H7 (cell line): ENCODE measurements around the gene ODF4. TPM values are rescaled to one million over a fixed set of nuclear protein-coding genes. Genes with fewer than 3 reads are reported as not detected.

ENCODE experiments used
- DNase-seq: peaks from one replicate; pipeline ENCODE4 v3.0.0; 2012
- H3K27me3 ChIP-seq: 2 replicates; pipeline ENCODE4 v1.6.0; 2011; ENCODE audit warnings: mild to moderate bottlenecking, low read length; ENCODE audit not compliant: control insufficient read depth, insufficient read depth
- H3K36me3 ChIP-seq: replicated peaks from 2 replicates; pipeline ENCODE4 v1.5.1; 2011; ENCODE audit warnings: low read length; ENCODE audit not compliant: control insufficient read depth, insufficient read depth
- H3K4me3 ChIP-seq: 2 replicates; pipeline ENCODE4 v1.5.1; 2011; ENCODE audit warnings: low read depth, mild to moderate bottlenecking, control low read depth, low read length, moderate library complexity; ENCODE audit not compliant: insufficient read depth
- total RNA-seq: library from RNA; depleted of rRNA; stranded (reverse); fragments of >200 nt; shearing (Covaris generic); gene quantifications from 2 replicates; pipeline ENCODE4 v1.2.3, GENCODE V29; 2014

Gene ODF4
- total RNA-seq, 1 experiment from 2014 or later = not detected

- peak; percentile 86 for DNase-seq
- H3K4me3 ChIP-seq = peak overlapping the region; percentile 66
- peaks cover 27% of the 10 kb centered on the region for H3K27me3 ChIP-seq
- H3K36me3 ChIP-seq = no peaks in the 10 kb centered on the region
These were observed 23.8 kb upstream of the ODF4 start for GRCh38 chr17:8315764-8316217.

GRCh38 chr17:8318010-8318935 lies 21.4 kb upstream of the ODF4 start:
- Histone ChIP-seq H3K4me3 (no peak overlapping the region), H3K36me3 (no peaks in the 10 kb centered on the region), H3K27me3 (peaks cover 27% of the 10 kb centered on the region)
- DNase-seq = peak; percentile 42

- Histone ChIP-seq H3K4me3 (no peak overlapping the region), H3K27me3 (peaks cover 18% of the 10 kb centered on the region), H3K36me3 (no peaks in the 10 kb centered on the region)
- DNase-seq = no peak
These were observed 19.4 kb upstream of the ODF4 start for GRCh38 chr17:8320262-8320661.

- peak; percentile 66 for DNase-seq
- peaks cover 12% of the 10 kb centered on the region for H3K27me3 ChIP-seq
- H3K36me3 ChIP-seq = no peaks in the 10 kb centered on the region
These were observed 18.6 kb upstream of the ODF4 start for GRCh38 chr17:8320990-8321389.

GRCh38 chr17:8322061-8322460 lies 17.6 kb upstream of the ODF4 start:
- Histone ChIP-seq H3K27me3 (peaks cover 13% of the 10 kb centered on the region), H3K36me3 (no peaks in the 10 kb centered on the region), H3K4me3 (no peak overlapping the region)
- DNase-seq = no peak

More at GRCh38 chr17:8320990-8321389, 18.6 kb upstream of the ODF4 start:
- H3K4me3 ChIP-seq = no peak overlapping the region

- H3K36me3 ChIP-seq = no peaks in the 10 kb centered on the region
- DNase-seq = peak; percentile 51
- H3K27me3 ChIP-seq = peaks cover 18% of the 10 kb centered on the region
- H3K4me3 ChIP-seq = no peak overlapping the region
These were observed 15.5 kb upstream of the ODF4 start for GRCh38 chr17:8324132-8324531.

GRCh38 chr17:8324923-8325322 lies 14.7 kb upstream of the ODF4 start:
- DNase-seq = no peak
- peaks cover 18% of the 10 kb centered on the region for H3K27me3 ChIP-seq
- H3K4me3 ChIP-seq = no peak overlapping the region
- H3K36me3 ChIP-seq = no peaks in the 10 kb centered on the region

GRCh38 chr17:8326511-8327302 lies 12.9 kb upstream of the ODF4 start:
- peak; percentile 89 for DNase-seq
- Histone ChIP-seq H3K36me3 (no peaks in the 10 kb centered on the region), H3K27me3 (peaks cover 18% of the 10 kb centered on the region), H3K4me3 (peak overlapping the region; percentile 66)

GRCh38 chr17:8327303-8327649 lies 12.4 kb upstream of the ODF4 start:
- DNase-seq = peak; percentile 70
- Histone ChIP-seq H3K36me3 (no peaks in the 10 kb centered on the region), H3K27me3 (peaks cover 18% of the 10 kb centered on the region), H3K4me3 (peak overlapping the region; percentile 66)

GRCh38 chr17:8332128-8332527 lies 7.5 kb upstream of the ODF4 start:
- Histone ChIP-seq H3K4me3 (no peak overlapping the region), H3K36me3 (no peaks in the 10 kb centered on the region)

GRCh38 chr17:8332688-8333087 lies 7.0 kb upstream of the ODF4 start:
- Histone ChIP-seq H3K27me3 (no peaks in the 10 kb centered on the region), H3K36me3 (no peaks in the 10 kb centered on the region), H3K4me3 (no peak overlapping the region)
- peak; percentile 54 for DNase-seq

More at GRCh38 chr17:8332128-8332527, 7.5 kb upstream of the ODF4 start:
- H3K27me3 ChIP-seq = peaks cover 5% of the 10 kb centered on the region
- DNase-seq = no peak

GRCh38 chr17:8333281-8333680 lies 6.4 kb upstream of the ODF4 start:
- Histone ChIP-seq H3K4me3 (no peak overlapping the region), H3K27me3 (no peaks in the 10 kb centered on the region)
- DNase-seq = no peak

GRCh38 chr17:8337802-8338752 lies 1.6 kb upstream of the ODF4 start:
- Histone ChIP-seq H3K27me3 (no peaks in the 10 kb centered on the region), H3K4me3 (no peak overlapping the region), H3K36me3 (no peaks in the 10 kb centered on the region)
- DNase-seq = peak; percentile 55

More at GRCh38 chr17:8333281-8333680, 6.4 kb upstream of the ODF4 start:
- H3K36me3 ChIP-seq = no peaks in the 10 kb centered on the region

GRCh38 chr17:8338753-8339140 lies 893 bp upstream of the ODF4 start:
- DNase-seq = no peak
- no peaks in the 10 kb centered on the region for H3K27me3 ChIP-seq
- H3K4me3 ChIP-seq = no peak overlapping the region

More at GRCh38 chr17:8338753-8339140, 893 bp upstream of the ODF4 start:
- H3K36me3 ChIP-seq = no peaks in the 10 kb centered on the region
